ENCODE measurements around the gene PEX3.

PEX3 gene

GRCh38 chr6:143540192-143540591, 89.6 kb downstream of the PEX3 start:
- DNase-seq: no peak
